Stimulated activated CD4-positive, alpha-beta T cell treated with anti-CD3 and anti-CD28 coated beads, Interleukin-2, amount 100 ng/mL, for 24 hours (primary cell): ENCODE results near the gene SELENOK.
"Not testable (repeated sequence)": the region's sequence is repeated elsewhere in the genome, so short reads cannot be mapped to it uniquely, and the experiment has no call there.

Experiments used
- DNase-seq, 2 donors: peaks; one replicate each; pipeline ENCODE4 v3.0.0-alpha.2; 2020

SELENOK gene

GRCh38 chr3:53891497-53892285 is at the start of gene SELENOK:
SELENOK (minus strand) TSS chr3:53891859.
- peak; percentile 94 to 96 for DNase-seq

GRCh38 chr3:53941184-53941583 is 49.5 kb upstream of the SELENOK start:
- no peak for DNase-seq

- DNase-seq = no peak
These were observed 49.0 kb upstream of the SELENOK start for GRCh38 chr3:53940623-53941022.

GRCh38 chr3:53939813-53940212 is 48.2 kb upstream of the SELENOK start:
- no peak for DNase-seq

- no peak for DNase-seq
These were observed 47.5 kb upstream of the SELENOK start for GRCh38 chr3:53939086-53939582.

GRCh38 chr3:53938645-53939044 is 47.0 kb upstream of the SELENOK start:
- peak; percentile 26 to 33 for DNase-seq

GRCh38 chr3:53936347-53936746 is 44.7 kb upstream of the SELENOK start:
- no peak for DNase-seq

GRCh38 chr3:53935283-53935901 is 43.7 kb upstream of the SELENOK start:
- DNase-seq = no peak

- not testable (repeated sequence) for DNase-seq
These were observed 35.7 kb upstream of the SELENOK start for GRCh38 chr3:53927208-53927872.

- no peak for DNase-seq
These were observed 29.6 kb upstream of the SELENOK start for GRCh38 chr3:53921296-53921695.

GRCh38 chr3:53919741-53920140 is 28.1 kb upstream of the SELENOK start:
- DNase-seq = no peak

- no peak for DNase-seq
These were observed 21.7 kb upstream of the SELENOK start for GRCh38 chr3:53913401-53913800.

GRCh38 chr3:53902711-53903110 is 11.1 kb upstream of the SELENOK start:
- DNase-seq = no peak

GRCh38 chr3:53902067-53902466 is 10.4 kb upstream of the SELENOK start:
- DNase-seq = no peak

GRCh38 chr3:53900666-53901331 is 9.1 kb upstream of the SELENOK start:
- DNase-seq = no peak

- no peak for DNase-seq
These were observed 8.1 kb upstream of the SELENOK start for GRCh38 chr3:53899750-53900149.

- no peak for DNase-seq
These were observed 603 bp upstream of the SELENOK start for GRCh38 chr3:53892286-53892637.

GRCh38 chr3:53890726-53891475 is 758 bp downstream of the SELENOK start:
- peak; percentile 42 to 46 for DNase-seq

- no peak for DNase-seq
These were observed 3.4 kb downstream of the SELENOK start for GRCh38 chr3:53888232-53888631.

GRCh38 chr3:53887446-53887845 is 4.2 kb downstream of the SELENOK start:
- no peak for DNase-seq

GRCh38 chr3:53885239-53885638 is 6.4 kb downstream of the SELENOK start:
- no peak for DNase-seq

- DNase-seq = no peak
These were observed 7.0 kb downstream of the SELENOK start for GRCh38 chr3:53884623-53885022.

- DNase-seq = no peak
These were observed 8.7 kb downstream of the SELENOK start for GRCh38 chr3:53883008-53883407.
